ENCODE results near the gene BRD9.
"Not testable (repeated sequence)": the region's sequence is repeated elsewhere in the genome, so short reads cannot be mapped to it uniquely, and the experiment has no call there.

Gene BRD9

DNA sequence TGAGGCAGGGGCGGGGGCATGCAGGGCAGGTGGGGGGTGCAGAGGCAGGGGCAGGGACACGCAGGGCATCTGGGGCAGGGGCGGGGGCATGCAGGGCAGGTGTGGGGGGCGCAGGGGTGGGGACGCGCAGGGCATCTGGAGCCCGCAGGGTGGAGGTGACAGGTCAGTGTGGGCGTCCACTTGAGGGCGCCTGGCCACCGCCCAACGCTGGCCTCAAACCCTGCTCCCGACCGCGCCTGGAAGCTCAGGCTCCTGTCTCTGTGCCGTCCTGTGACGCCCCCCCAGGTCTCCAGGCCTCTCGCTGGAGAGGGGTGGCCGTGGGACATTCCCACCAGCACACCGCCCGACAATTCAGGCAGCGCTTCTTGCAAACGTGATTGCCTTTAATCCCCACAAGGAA, 48.7 kb downstream of the BRD9 start:
- not testable (repeated sequence) for DNase-seq

- DNase-seq, result not testable (repeated sequence)
Observed at GRCh38 chr5:843371-843770, 49.2 kb downstream of the BRD9 start.

DNA sequence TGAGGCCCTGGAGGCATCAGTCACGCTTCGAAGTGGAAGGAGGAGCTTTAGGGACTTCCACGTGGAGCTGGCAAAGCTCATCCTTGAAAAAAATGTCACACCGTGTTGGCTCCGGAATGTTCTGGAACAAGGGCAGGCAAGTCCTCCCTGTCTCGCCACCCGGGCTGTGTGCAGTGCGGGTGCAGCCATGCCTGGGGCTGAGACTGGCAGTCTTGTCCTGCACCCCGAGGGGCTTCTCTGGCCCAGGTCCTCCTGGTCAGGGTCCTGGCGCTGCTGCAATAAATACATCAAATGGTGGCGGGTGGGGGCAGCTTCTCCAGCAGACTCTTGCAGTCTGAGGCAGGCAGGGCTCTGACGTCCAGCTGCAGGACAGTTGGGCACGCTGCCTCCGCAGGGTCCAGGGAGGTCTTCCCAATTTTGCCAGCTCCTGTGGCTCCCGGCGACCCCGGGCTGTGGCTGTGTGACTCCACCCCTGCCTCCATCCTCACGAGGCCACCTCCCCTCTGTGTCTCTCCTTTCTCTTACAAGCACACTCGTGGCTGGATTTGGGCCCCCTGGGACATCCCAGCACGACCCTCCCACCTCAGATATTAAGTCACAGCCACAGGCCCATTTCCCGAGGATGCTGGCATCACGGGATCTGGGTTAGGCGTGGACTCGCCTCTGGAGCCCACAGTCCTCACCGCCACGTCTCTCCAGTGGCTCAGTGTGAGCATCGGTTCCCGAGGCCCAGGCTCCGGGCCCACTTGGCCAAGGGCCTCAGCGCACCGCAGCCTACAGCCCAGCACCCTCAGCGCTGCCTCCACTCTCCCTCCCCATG, 50.0 kb downstream of the BRD9 start:
- not testable (repeated sequence) for DNase-seq

- not testable (repeated sequence) for DNase-seq
Observed at GRCh38 chr5:841531-842401, 50.8 kb downstream of the BRD9 start.

DNA sequence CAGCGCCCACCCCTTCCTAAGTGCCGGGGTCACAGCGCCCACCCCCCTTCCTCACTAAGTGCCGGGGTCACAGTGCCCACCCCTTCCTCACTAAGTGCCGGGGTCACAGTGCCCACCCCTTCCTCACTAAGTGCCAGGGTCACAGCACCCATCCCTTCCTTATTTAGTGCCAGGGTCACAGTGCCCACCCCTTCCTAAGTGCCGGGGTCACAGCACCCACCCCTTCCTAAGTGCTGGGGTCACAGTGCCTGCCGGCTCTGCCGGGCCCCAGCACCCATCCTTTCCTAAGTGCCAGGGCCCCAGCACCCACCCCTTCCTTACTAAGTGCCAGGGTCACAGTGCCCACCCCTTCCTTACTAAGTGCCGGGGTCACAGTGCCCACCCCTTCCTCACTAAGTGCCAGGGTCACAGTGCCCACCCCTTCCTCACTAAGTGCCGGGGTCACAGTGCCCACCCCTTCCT, 51.6 kb downstream of the BRD9 start:
- not testable (repeated sequence) for DNase-seq

DNA sequence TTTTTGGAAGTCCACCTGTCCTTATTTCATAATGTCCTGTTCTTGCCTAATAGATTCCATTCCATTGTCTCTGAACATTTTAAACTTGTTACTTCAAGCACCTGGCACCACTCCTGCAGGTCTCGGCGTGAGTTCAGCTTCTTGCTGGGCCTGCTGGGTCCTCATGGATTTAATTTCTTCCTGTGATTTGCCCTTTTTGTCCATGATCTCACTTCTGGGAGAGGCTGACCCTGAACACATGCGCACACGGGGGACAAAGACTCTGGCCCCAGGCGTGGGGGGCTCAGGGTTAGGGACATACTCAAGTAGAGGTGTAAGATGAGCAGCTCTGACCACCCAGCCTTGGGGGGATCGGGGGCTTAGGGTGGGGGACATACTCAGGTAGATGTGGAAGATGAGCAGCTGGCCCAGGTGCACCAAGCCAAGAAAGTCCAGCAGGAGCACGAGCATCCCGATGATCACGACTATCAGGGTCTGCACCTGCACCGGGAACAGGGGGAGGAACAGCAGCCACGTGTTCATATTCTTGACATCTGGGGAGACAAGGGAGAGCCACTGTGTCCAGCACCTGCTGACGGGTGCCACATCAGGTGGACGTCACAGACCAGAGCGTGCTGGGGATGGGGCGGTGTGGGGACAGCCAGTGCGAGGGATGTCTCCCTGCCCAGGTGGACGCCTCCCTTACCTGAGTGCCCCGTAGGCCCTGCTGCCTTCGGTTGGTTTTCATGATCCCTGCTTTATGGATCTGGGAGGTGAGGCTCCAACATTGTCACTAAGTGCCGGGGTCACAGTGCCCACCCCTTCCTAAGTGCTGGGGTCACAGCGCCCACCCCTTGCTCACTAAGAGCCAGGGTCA, 52.3 kb downstream of the BRD9 start:
- not testable (repeated sequence) for DNase-seq

DNA sequence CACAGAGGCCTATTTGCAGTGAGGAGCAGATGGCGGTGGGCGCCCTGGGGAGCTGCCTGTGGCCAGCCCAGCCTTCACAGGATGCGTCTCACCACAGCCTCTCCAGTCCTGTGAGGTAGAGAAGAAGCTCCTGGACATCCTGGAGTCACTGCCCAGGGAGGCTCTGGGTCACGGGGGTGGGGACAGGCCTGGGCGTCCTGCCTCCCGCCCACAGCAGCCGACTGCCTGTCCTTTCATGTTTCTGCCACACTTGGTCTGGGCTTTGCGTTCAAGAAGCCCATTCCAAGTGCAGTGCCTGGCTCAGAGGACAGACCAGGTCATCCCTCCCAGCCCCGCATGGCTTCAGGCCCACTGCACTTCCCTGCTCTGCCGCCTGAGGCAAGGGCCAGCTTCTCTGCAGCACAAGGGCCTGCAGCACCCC, 54.2 kb downstream of the BRD9 start:
- not testable (repeated sequence) for DNase-seq

DNA sequence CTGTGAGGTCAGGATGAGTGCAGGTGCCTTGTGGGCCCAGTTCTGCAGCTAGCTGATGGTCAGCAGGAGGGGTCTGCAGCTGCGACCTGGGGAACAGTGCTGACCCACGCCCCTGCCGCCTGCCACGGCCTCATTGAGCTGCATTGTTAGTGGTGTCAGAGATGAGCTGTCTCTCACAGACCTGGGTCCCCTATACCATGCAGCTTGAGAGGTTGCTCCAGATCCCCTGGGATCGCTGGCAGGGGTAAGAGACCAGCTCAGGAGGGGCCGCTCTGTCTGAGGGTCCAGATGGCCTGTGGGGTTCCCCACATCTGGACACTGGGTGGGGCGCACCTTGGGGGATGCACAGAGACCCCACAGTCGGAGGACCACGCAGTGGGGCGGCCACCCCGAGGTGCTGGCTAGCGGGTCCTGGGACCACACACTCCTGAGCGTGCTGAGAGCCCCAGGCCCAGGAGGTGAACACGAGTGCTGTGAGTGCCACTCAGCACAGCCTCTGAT, 54.9 kb downstream of the BRD9 start:
- DNase-seq, result not testable (repeated sequence)

DNA sequence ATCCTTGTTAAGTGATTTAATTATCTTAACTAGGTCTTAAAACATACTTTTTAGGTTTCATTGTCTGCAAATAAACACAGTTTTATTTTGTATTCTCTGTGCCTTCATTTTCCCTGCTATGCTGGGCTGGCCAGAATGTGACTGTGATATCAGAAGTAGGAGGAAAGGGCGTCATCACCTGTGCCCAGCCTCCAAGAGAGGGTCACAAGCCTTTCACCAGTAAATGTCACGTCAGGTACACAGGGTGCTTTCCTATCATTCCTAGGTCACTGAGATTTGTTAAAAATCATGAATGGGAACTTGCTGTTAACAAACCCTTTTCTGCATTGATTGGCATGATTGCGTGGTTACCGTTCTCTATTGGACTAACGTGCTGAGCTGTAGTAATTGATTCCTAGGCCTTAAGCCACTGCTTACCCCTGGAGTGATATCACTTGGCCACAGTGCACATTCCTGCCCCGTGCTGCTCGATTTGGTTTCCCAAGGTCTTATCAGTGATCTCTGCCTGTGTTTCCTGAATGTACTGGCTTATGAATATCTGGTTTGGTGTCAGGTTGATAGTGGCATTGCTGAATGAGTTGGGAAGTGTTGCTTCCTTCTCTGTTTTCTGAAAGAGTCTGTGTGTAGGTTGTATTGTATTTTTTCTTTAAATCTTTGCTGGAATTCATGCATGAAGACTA, 56.5 kb downstream of the BRD9 start:
- not testable (repeated sequence) for DNase-seq

GRCh38 chr5:834013-834412, 58.6 kb downstream of the BRD9 start:
- not testable (repeated sequence) for DNase-seq

DNA sequence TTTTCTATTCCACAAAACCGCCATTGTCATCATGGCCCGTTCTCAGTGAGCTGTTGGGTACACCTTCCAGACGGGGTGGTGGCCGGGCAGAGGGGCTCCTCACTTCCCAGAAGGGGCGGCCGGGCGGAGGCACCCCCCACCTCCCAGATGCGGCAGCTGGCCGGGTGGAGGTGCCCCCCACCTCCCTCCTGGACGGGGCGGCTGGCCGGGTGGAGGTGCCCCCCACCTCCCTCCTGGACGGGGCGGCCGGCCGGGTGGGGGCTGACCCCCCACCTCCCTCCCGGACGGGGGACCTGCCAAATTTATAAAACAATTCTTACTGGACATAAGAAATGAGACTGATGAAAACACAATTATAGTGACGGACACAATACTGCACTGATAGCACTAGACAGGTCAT, 64.4 kb downstream of the BRD9 start:
- not testable (repeated sequence) for DNase-seq

- not testable (repeated sequence) for DNase-seq
Observed at GRCh38 chr5:825544-825943, 67.1 kb downstream of the BRD9 start.

- no peak for DNase-seq
Observed at GRCh38 chr5:821504-821903, 71.1 kb downstream of the BRD9 start.

DNA sequence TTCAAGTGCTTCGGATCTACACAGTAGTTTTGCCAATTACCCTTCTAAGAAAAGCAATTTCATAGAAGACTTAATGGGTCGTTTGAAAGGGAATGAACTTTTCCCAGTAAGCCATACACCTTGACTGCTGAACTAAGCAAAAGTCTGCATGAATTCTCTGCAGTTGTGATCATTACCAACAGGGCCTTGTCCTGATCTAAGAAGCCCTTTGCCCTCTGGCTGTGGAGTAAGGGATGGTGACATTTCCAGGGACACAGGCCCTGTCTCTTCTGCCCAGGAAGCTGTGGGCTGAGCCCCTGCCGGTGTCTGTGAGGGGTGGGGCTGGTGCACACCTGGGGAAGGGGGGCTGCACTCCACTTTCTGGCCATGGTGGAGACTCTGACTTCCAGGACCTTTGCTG, 72.4 kb downstream of the BRD9 start:
- no peak for DNase-seq

DNA sequence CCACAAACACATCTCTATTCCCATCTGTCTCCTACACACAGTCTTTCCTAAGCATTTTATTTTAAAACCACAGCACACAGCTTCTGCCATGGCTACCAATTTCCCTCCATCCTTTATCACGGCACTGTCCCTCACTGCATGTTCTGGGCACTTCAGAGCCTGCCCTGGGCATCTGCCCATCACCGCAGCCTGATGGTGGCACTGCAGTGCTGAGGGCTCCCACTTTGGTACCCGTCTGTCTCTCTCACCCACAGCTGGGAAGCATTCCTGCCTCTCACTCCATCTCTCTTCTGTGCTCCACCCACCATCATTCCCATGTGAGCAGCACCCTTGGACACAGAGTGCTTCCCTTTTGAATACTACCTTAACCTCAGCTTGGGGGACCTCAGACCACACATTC, 73.5 kb downstream of the BRD9 start:
- no peak for DNase-seq

GRCh38 chr5:816176-816575, 76.4 kb downstream of the BRD9 start:
- no peak for DNase-seq

- DNase-seq, result no peak
Observed at GRCh38 chr5:815449-815848, 77.2 kb downstream of the BRD9 start.
